LHCN-M2 (cell line): ENCODE measurements around the gene CES5A. TPM values are rescaled to one million over a fixed set of nuclear protein-coding genes. Genes with fewer than 3 reads are reported as not detected.

Source experiments
- total RNA-seq: library from RNA; depleted of rRNA; stranded (reverse); fragments of >200 nt; gene quantifications from 2 replicates; pipeline ENCODE4 v1.2.3, GENCODE V29; 2014; rRNA removed

The CES5A gene
- total RNA-seq, 1 experiment from 2014 or later, result not detected

Other genes starting within 250 kb of the CES5A start
- gene SLC6A2, start 219.4 kb downstream of the CES5A start, total RNA-seq, result not detected in 2 replicates
- gene CES1, start 42.3 kb downstream of the CES5A start, total RNA-seq, result not detected in 2 replicates